ENCODE measurements around the gene DOP1A.
"Not testable (repeated sequence)": the region's sequence is repeated elsewhere in the genome, so short reads cannot be mapped to it uniquely, and the experiment has no call there.

The DOP1A gene

DNA sequence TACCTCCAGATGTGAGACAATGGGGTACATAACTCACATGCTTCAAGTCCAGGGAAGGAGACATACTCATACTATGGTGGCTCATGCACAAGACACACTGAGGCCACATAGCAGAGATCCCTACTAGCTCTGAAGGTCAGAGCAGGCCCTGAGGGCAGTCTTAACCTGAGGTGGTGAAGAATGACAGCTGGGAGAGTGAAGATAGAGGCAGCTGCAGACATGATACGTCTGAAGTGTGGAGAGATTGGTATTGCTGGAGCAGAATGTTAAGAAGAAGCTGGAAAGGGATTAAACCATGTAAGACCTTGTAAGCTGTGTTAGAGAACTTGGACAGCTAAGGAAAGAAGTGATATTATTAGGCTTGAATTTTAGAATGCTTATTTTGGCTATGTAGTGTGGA, 92.7 kb downstream of the DOP1A start:
- DNase-seq, result no peak

DNA sequence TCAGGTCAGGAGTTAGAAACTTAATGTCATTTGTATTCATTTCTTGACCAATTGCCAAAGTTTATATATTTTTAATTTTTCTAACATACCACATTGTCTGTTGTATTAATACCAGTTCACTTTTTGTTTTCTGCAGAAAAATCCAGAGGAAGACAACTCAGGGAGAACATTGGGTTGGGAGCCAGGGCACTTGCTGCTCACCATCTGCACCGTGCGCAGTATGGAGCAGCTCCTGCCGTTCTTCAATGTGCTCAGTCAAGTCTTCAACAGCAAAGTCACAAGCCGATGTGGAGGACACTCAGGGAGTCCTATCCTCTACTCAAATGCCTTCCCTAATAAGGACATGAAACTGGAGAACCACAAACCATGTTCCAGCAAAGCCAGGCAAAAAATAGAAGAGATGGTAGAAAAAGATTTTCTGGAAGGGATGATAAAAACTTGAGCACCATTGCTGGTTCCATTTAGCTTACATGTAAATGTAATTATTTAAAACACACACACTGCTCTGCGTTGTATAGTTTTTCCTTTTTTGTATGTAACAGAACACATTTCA, 100.3 kb downstream of the DOP1A start:
- DNase-seq, result no peak

DNA sequence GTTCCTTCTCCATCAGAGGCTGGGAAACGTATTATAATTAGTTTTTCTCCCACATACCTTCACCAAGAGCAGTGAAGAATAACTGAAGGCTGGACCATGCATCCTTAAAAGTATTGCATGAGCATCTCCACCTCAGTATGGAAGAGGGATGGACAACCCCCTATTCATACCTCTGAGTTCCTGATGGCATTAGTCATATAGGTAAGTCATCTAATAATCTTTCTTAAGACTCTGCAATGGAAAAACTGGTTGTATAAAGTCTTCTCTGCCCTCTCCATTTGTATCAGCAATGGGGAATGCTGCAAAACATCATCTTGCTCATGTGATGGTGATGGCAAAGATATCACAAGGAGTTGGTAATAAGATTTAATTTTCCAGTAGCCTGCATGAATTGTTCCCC, 101.1 kb downstream of the DOP1A start:
- no peak for DNase-seq

DNA sequence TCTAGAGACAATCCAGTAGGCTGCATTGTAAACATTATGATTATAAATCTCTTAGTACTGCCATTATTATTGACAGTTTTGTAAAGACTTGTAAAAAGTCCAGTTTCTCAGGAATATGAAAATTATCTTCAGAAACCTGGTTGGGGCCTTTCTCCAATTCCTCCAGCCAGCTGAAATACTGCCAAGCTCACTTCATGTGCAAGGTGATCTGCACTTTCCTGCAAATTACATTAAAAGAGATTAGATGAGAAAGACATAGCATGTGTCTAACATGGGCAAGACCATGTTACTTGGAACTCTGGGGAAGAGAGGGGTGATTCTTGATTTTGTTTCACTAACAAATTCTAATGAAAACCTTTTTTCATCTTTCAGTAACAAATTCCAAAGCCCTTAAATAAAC, 101.6 kb downstream of the DOP1A start:
- DNase-seq, result no peak

DNA sequence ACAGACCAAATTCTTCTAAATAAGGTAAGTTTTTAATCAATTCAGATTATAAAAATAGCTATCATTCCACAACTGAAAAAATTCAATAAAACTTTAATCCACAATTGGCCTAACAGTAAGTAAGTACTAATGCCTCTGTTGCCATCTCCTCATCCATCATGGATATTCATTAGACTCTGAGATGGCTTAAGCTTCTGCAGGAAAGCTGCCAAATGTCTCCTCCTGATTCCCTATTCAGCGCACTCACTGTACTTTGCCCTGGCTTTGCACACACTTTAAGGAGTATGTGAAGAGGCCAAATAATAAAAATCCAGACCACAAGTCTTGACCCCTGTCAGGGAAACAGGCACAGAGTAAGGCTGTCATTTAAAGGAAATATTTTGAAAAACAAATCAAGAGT, 102.0 kb downstream of the DOP1A start:
- DNase-seq, result no peak

DNA sequence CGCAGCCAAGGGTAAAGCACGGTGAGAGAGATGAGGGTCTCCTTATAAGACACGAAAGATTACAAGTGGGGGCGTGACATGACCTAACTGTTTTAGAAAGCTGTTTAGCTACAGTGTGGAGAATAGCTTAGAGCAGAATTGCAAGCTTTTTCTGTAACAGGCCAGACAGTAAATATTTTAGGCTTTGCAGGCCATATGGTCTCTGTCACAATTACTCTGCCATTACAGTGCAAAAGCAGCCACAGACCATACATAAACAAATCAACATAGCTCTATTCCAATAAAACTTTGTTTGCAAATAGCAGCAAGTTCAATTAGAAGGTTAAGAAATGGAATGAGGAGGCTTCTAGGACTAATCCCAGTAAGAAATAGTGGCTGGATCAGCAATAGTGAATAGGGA, 108.8 kb downstream of the DOP1A start:
- no peak for DNase-seq

DNA sequence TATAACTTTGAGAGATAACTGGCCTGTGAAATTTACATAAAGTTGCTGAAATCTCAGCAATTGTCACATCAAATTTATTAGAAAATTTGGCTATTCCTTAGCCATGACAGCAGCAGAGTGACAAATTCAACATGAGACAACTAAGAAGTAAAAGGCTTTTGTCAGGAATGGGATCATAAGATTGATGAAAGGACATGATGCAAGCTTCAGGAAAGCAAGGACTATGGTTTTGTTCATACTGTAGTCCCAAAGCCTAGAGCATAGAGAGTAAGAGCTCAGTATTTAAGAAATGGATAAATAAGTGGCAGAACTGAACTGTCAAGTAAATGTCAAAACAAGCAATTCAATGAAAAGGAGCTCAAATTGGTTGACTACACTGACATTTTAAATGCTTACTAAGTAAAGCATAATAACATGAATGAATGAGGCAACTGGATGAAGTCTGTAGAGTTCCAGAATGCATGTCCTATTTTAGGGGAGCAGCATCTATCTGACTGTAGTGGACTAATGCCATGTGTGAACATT, 113.0 kb downstream of the DOP1A start:
- DNase-seq, result no peak

DNA sequence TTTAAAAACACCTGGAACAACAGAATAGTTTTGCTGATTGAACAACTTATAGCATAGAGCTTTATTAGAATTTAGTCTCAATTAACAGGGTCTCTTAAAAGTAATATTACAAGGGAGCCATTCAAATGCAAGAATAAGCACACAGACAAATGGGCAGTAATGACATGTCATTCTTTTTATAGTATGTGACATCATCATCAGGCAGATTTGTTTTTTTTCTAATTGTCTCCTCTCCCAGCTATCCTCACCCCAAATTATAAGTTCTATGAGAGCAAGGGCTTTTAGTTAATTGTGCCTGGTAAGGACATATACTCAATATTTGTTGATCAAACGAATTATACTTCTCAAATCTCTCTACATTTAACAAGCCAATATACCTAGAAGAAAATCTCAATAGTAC, 114.6 kb downstream of the DOP1A start:
- DNase-seq, result no peak

DNA sequence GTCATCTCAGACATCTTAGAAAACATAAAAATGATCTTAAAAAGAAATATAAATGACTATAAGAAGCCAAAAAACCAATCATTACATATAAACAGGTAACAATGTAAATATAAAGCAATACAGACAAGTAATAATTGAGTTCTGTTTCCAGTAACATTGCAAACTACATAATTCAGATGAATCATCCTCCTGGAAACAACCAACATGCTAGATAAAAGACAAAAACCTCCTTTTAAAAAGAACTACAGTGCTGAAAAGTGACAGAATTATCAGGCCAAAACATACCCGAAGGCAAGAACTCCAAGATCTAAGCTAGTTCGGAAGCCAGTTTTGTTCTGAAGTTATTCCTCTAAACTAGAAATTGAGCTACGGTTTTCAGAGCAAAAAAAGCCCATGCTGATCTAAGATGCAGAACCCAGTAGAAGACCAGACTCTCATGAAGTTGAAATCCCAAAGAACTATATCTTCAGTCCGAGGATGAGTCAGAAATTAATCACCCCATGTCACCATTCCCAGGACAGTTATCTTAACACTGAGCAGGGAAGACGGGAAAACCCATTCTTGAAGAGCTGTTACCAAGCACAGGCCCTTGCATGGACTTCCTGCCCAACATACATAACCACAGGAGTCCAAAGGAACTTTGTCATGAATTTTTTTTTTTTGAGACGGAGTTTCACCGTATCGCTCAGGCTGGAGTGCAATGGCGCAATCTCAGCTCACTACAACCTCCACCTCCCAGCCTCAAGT, 115.8 kb downstream of the DOP1A start:
- no peak for DNase-seq

DNA sequence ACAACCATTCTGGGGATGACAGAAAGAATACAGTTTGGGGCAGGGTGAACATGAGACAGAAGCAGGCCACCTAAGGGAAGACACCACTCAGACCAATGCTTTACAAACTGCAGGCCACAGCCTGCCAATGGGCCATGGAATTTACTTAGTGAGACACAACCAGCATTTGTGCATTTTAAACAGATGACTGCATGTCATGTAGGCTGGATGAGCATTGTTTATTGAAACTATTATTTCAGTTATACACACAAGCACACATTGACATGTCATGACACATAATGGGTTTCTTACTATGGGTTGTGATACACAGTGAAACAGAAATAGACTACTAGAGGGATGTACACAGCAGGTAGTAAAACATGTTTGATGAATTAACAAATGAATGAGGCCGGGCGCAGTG, 117.6 kb downstream of the DOP1A start:
- no peak for DNase-seq

DNA sequence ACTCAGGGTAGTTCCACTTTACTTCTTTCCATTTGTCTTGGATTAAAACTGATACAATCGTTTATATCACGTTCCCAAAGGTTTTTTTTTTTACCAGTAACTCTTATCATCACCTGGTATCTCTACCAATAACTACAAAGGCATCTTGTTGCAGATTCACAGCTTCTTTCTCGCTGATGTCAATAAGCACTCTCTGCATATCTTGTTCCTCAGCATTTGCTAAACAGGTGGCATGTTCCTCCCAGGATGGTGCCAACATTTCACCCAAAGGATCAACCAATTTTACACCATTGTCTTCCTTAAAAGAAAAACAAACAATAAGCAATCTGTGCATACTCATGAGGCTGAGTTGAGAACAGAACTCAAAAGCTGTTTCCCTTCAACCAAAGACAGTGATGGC, 121.0 kb downstream of the DOP1A start:
- DNase-seq, result no peak

DNA sequence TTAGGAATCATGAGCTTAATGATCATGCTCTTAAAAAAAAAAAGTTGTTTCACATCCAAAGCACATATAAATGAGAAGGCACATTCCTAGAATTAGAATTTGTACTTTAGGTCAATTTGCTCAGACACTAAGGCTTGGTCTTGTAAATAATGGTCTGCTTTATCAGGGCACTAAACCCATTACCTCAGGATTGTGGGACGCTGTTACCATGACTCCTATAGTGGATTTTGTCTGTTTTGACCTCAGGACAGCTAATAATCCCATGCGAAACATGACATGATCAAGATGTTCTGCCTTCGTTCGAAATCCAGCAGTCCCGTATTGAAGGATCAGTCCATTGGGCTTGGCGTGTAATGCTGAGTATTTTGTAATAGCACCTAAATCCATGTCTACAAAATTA, 123.2 kb downstream of the DOP1A start:
- DNase-seq, result no peak

DNA sequence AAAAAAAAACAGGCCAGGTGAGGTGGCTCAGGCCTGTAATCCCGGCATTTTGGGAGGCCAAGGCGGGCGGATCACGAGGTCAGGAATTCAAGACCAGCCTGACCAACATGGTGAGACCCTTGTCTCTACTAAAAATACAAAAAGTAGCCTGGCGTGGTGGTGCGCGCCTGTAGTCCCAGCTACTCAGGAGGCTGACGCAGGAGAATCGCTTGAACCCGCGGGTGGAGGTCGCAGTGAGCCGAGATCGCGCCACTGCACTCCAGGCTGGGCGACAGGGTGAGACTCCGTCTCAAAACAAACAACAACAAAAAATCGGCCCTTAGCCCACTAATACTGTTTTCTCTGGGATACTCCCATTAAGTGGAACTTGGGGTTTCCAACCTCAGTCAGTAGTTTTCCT, 124.5 kb downstream of the DOP1A start:
- DNase-seq, result not testable (repeated sequence)

DNA sequence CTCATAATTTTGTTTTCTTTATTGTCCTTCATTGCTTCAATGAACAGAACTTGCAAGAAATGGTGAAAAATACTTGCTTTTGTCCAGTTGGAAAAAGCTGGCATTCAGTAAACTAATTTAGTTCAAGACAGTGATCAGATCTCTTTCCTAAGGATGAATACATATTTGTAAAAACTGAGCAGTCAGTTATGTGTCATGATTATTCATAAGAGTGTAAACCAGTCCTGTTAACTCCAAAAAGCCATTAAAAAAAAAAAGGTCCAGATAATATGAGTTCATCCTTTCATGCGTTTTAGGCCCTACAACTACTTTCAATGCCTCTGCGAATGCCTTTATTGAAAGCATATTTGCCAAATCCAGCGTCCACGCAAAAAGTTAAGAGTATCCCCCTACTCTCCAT, 125.0 kb downstream of the DOP1A start:
- DNase-seq, result peak in 1 of 5 experiments; percentile 10

DNA sequence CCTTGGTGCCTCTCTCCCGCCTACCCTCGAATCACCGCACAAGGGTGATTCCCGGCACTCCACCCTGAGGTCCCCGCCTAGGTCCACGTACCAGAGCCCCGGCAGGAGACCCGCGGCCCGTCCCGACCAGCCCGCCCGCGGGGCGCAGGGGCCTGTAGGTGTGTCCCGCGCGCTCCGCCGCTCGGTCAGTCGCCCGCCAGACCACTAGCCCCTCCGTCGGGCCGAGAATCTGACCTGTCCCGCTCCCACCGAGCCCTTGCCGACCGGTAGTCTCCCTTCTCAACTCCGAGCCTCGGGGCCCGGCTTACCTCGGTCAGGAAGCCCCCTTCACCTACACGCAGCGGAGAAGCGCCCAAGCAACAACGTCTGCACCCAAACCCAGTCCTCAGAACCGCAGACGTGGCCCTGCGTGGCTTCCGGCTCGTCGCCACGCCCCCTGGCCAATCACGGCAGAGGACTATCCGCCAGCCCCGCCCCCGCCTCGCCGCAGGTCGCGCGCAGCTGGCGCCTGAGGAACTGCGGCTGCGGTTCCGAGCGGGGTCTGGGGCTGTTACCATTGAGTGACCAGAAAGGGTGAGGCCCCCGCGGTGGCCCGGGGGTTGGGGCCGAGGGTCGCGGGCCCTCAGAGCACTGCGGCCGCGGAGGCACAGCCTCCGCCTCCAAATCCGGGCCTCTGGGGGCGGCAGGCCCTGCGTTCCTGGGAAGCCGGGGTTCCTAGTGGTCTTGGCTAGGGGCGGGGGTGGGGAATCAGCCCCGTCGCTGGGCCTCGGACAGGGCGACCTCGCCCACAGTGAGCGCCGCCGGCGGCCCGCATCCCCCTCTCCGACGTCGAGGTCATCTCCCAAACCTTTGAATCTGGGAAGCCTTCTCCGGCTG, 125.6 kb downstream of the DOP1A start, which contains the start of the genes PGM3 and RWDD2A:
Gene PGM3 (minus strand): TSS at position 395 of the 876 bp plus-strand sequence. CDS start 2,253 bp downstream, outside the sequence.
Gene RWDD2A (plus strand): TSS at position 487 of the 876 bp plus-strand sequence. CDS start 1,095 bp downstream, outside the sequence.
- peak; percentile 79 to 94 (median 84) for DNase-seq

DNA sequence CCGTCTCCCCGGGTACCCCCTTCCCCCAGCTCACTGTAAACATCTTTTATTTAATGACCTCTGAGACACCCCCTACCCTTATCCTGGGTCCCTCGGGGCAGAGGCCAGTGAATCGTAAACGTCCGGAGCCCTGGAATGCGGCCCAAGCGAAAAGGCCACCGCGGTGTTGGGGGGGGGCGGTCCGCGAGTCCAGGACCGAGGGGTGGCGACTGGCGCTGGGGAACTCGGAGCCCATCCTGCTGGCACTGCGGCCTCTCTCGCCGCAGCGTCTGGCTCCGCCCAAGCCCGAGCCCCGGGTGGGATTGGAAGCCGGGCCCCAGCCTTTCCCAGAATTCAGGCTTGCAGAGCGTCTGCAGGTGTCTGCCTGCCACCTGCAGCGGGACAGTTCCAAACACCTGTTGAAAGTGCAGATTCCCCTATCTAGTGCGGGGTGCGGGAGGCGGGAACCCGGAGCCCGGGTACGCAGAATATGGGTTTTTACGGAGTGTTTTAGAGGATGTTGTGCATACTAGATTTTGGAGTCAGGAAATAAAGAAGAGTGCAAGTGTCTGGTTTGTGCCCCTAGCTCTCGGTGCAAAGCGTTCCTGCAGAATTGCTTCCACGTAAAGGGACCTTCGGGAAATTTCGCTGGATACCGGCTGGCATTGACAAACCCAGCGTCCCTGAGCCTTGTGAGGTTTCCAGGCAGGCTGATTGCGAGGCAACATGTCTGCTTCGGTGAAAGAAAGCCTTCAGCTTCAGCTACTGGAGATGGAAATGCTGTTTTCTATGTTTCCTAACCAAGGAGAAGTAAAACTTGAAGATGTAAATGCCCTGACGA, 126.5 kb downstream of the DOP1A start:
- DNase-seq, result peak in 3 of 5 experiments; percentile 4 to 14 (median 12)

DNA sequence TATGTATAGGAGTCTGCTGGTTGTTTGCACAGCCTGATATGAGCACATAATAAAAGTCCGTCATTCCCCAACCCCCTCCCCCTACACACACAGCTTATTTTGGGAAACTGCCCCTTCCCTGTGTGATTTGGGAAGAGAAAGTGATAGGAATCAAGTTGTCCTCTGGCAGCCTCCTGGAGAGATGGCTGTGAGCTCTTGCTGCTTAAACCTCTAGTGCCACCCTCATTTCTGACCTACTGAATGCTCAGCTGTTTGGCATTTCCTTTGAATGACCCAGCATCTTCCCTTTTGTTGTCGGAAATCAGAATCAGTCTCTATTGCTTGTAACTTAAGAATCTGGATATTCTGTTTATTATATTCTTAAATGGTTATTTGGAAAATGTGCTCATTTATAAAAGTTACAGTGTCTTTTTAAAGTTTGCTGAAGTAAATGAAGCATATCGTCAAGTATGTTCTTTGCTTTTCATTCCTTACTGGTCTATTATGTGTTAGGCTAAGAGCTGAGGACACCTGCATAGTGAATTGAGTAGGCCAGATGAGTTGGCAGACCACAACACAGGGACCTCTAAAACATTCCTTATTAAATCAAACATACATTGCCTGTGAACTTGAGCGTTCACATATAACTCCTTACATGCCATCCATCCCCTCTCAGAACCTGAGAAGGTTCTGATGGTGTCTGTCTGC, 131.2 kb downstream of the DOP1A start:
- DNase-seq, result no peak

DNA sequence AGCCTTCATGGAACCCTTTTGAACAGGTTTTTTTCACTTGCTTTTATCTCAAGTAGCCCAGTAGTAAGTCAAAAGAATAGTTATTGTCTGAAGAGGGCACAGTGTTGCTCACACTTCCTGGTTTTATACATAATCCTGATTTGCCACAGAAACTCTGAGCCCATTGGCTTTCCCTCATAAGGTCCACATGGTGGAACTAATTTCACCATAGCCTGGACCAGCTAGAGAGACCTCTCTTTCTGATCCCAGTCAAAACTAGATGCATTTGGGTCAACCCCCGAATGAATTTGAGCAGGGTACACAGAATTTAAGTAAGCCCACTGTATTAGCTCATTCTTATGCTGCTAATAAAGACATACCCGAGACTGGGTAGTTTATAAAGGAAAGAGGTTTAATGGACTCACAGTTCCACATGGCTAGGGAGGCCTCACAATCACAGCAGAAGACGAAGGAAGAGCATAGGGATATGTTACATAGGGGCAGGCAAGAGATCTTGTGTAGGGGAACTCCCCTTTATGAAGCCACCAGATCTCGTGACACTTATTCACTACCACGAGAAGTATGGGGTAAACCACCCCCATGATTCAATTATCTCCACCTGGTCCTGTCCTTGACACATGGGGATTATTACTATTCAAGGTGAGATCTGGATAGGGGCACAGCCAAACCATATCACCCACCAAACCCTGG, 131.8 kb downstream of the DOP1A start:
- no peak for DNase-seq

DNA sequence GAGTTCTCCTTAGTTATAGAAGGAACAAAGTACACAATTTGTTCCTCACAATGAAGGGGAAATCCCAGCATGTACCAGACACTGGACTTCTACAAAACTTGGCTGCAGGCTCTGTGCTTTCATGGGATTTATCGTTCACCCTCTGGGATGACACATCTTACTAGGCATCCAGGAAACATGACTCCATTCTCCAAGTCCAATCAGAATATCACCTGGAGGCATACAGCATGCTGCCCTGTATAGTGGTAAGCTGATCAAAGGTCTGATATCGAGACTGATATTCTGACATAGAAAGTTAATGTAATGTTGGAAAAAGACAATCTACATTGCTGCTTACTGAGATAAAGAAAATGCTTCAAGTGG, 132.4 kb downstream of the DOP1A start:
- DNase-seq, result no peak

DNA sequence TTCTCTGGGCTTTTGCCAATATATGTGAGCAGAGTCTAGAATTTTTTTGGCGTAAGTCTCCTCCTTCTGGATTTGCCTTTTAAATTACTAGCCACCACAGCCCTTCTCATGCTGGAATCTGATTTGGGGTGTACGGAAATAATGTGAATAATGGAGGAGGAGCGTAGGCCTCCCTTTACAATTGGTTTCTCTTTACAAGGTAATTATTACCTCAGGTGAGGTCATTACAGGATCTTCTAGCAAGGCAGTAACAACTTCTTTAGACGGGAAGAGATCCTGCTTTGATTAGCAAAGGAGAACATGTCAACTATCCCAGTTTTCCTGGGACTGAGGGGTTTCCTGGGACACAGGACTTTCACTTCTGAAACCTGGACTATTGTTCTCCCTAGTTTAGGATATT, 134.6 kb downstream of the DOP1A start:
- DNase-seq, result no peak
